ENCODE data around the gene HRAS.

Gene HRAS

DNA sequence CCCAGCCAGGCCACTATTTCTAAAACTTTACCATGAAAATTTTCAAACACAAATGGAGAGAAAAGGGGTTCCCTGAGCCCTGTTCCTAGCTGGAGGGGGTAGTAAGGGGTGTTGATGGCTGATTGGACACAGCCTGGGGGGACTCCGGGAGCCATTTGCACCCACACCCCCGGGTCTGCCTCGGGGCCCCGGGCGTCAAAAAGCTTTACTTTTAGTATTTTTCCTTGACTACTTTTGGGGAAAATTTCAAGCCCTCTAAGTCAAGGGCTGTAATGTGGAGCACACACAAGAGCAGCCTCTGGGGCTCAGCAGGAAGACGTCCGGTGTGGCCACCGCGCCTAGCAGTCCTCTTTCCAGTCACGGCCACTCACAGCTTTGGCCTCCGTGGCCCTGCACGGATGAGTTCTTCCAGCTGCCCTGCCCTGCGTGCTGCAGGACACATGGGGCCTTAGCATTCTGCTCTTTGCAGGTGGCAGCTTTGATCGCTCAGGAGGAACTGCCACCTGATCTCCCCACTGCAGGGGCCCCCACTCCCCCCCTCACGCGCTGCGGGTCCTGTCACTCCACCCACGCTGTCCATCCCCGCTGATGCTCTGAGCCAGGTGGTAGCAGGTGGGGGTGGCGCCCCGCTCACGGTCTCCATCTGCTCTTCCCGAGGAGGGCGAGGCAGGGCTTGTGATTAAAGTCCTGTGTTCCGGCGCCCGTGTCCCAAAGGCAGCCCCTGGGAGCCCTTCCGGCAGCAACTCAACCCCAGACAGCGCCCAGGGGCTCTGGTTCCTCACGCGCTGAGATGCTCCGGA lies 42.7 kb downstream of the HRAS start:
- no peak for DNase-seq

DNA sequence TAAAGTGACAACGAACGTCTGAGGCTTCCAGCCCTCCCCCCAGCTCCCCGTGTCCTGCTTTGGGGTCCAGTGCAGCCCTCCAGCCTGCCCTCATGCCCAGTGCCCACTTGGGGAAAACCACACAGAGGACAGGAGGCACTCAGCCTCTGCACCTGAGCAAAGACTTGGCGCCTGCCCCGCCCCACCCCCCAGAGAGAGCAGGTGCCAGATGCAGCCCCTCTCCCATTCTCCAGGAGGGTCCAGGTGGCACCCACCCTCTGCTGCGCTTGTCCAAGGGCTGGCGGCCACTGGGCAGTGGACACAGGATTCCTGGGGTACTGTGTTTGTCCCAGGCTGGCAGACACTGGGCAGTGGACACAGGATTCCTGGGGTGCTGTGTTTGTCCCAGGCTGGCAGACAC lies 44.0 kb downstream of the HRAS start:
- DNase-seq: no peak

GRCh38 chr11:490930-491260 lies 44.5 kb downstream of the HRAS start:
- DNase-seq: no peak

- DNase-seq: no peak
Observed at GRCh38 chr11:490186-490929, 45.0 kb downstream of the HRAS start.

DNA sequence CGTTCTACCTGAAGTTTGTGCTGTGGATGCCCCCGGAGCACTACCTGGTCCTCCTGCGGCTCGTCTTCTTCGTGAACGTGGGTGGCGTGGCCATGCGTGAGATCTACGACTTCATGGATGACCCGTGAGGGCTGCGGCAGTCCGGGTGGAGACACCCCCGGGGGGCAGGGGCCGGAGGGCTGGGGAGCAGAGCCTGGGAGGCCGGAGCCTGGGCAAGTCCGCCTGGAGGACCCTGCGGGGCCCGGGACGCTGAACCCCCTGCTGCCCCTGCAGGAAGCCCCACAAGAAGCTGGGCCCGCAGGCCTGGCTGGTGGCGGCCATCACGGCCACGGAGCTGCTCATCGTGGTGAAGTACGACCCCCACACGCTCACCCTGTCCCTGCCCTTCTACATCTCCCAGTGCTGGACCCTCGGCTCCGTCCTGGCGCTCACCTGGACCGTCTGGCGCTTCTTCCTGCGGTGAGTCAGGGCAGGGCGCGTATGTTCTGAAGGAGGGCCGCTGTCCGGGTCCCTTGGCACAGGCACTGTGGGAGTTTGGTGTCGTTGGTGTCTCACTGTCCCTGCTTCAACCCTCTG lies 45.7 kb downstream of the HRAS start:
- no peak for DNase-seq

DNA sequence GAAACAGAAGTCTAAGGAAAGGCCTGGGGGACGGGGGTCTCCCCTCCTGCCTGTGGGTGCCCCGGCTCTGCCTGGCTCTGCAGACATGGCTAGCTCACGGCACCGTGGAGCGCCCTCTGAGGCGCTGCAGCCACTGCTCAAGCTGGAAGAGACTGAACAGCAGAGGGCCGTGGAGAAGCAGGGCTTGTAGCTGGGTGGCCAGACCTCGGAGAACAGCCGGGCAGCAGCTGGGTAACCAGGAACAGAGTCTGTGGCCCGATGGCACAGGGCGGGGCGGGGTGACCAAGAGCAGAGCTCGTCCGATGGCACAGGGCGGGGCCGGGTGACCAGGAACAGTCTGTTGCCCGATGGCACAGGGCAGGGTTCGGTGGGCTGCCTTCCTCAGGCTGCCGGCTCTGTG lies 46.4 kb downstream of the HRAS start:
- DNase-seq: no peak

GRCh38 chr11:488579-488978 lies 46.8 kb downstream of the HRAS start:
- no peak for DNase-seq

DNA sequence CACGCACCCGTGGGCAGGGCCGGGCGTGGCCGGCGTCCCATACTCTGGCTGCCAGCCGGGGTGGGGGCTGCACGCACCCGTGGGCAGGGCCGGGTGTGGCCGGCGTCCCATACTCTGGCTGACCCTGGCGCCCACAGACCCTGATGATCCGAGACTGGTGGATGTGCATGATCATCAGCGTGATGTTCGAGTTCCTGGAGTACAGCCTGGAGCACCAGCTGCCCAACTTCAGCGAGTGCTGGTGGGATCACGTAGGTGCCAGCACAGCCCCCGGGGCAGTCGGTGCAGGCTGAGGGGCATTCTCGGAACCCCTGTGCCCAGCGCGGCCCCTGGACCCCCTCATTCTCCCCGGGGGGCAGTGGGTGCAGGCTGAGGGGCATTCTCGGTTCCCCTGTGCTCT lies 47.3 kb downstream of the HRAS start:
- no peak for DNase-seq

- DNase-seq: no peak
Observed at GRCh38 chr11:487571-488021, 47.8 kb downstream of the HRAS start.

GRCh38 chr11:486189-486588 lies 49.2 kb downstream of the HRAS start:
- no peak for DNase-seq

- no peak for DNase-seq
Observed at GRCh38 chr11:484616-485015, 50.8 kb downstream of the HRAS start.
